ENCODE results near the gene KRT32.

GRCh38 chr17:41480581-41480980 lies 13.4 kb upstream of the KRT32 start:
- no peak for TF ChIP-seq EZH2 (IDR thresholded peaks at IDR 0.05; ENCODE audit: borderline replicate concordance, low read depth, low read length, poor library complexity, severe bottlenecking)
- TF ChIP-seq, protein P1, sequence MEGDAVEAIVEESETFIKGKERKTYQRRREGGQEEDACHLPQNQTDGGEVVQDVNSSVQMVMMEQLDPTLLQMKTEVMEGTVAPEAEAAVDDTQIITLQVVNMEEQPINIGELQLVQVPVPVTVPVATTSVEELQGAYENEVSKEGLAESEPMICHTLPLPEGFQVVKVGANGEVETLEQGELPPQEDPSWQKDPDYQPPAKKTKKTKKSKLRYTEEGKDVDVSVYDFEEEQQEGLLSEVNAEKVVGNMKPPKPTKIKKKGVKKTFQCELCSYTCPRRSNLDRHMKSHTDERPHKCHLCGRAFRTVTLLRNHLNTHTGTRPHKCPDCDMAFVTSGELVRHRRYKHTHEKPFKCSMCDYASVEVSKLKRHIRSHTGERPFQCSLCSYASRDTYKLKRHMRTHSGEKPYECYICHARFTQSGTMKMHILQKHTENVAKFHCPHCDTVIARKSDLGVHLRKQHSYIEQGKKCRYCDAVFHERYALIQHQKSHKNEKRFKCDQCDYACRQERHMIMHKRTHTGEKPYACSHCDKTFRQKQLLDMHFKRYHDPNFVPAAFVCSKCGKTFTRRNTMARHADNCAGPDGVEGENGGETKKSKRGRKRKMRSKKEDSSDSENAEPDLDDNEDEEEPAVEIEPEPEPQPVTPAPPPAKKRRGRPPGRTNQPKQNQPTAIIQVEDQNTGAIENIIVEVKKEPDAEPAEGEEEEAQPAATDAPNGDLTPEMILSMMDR (conservative IDR thresholded peaks at IDR 0.05; ENCODE audit: low read depth, low read length), result no peak
